ENCODE measurements around the gene FOXQ1.

Gene FOXQ1

DNA sequence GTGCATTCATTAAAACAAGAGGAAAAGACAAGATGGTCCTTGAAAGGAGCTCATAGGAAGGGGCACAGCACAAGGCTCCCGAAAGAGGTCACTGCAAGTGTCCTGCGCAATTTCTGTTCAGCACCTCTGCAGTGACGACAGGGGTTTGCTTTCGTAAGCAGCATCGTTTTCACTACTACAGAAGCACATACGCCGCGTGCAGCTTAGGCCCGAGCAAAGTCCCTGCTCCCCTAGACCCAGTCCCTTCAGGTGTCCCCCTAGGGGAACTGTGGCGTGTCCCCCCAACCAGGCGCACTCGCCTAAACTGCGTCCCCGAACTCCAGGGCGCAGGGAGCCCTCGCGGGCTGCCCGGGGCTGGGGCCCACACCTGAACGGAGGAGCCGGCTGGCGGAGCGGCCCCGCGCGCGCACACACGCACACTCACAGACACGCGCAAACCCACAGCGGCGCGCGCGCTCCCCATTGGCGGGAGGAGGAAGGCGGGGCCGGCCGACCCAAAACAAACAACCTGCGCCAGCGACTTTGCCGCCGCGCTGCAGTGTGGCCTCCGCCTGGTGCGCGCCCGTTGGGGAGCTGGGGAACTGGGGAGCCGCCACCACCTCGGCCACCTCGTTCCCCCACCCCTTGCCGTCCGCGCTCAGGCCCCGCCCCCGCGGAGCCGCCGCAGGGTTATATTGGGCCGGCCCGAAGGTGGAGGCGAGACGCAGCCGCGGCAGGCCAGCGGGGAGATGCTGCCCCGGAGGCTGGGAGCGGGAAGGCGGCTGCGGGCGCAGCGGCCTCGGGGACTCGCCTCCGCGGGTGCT is at the start of gene FOXQ1:
FOXQ1 (plus strand) TSS at position 699 of the 803 bp plus-strand sequence. CDS start 607 bp downstream, outside the sequence.
- Histone ChIP-seq H3K27me3 (replicated peaks; ENCODE audit: control insufficient read depth, insufficient read depth, low read length) (peaks cover 42% of the 10 kb centered on the region), H3K4me1 (ENCODE audit: control insufficient read depth, insufficient read depth, low read length) (peaks cover 9% of the 10 kb centered on the region), H3K9me3 (ENCODE audit: control insufficient read depth, low read length) (peaks cover under 1% of the 10 kb centered on the region), H3K4me3 (ENCODE audit: low read length) (peak within 1 kb of the TSS; percentile 81), H3K9ac (ENCODE audit: low read length) (no peak within 1 kb of the TSS), H3K36me3 (ENCODE audit: control insufficient read depth, insufficient read depth, low read length, severe bottlenecking) (no peaks in the 10 kb centered on the region)
- DNase-seq (ENCODE audit: low read depth): peak; percentile 62

DNA sequence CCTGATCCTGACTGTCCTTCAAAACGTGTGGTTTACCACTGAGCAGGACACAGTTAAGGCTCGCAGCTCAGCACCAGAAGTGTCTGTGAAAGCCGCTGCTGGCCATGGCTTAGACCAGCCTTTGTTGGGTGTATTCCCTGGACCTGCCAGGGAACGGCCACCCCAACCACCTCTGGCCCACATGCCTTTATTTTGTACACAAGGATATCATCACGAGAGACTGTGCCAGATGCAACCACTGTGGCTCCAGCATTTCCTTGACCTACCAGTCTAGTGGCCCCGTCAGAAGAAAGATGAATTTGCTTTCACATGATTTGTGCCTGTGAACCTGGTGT is 49.2 kb upstream of the FOXQ1 start:
- Histone ChIP-seq H3K4me3 (ENCODE audit: low read length) (no peak overlapping the region), H3K4me1 (ENCODE audit: control insufficient read depth, insufficient read depth, low read length) (no peaks in the 10 kb centered on the region), H3K9ac (ENCODE audit: low read length) (no peak overlapping the region), H3K36me3 (ENCODE audit: control insufficient read depth, insufficient read depth, low read length, severe bottlenecking) (no peaks in the 10 kb centered on the region), H3K9me3 (ENCODE audit: control insufficient read depth, low read length) (no peaks in the 10 kb centered on the region), H3K27me3 (replicated peaks; ENCODE audit: control insufficient read depth, insufficient read depth, low read length) (peaks cover 3% of the 10 kb centered on the region)
- no peak for DNase-seq (ENCODE audit: low read depth)

- H3K36me3 ChIP-seq (ENCODE audit: control insufficient read depth, insufficient read depth, low read length, severe bottlenecking): no peaks in the 10 kb centered on the region
- peak; percentile 48 for DNase-seq (ENCODE audit: low read depth)
- no peak overlapping the region for H3K9ac ChIP-seq (ENCODE audit: low read length)
- no peaks in the 10 kb centered on the region for H3K4me1 ChIP-seq (ENCODE audit: control insufficient read depth, insufficient read depth, low read length)
- H3K9me3 ChIP-seq (ENCODE audit: control insufficient read depth, low read length): no peaks in the 10 kb centered on the region
- H3K4me3 ChIP-seq (ENCODE audit: low read length): no peak overlapping the region
- peaks cover 3% of the 10 kb centered on the region for H3K27me3 ChIP-seq (replicated peaks; ENCODE audit: control insufficient read depth, insufficient read depth, low read length)
These were observed 48.7 kb upstream of the FOXQ1 start for GRCh38 chr6:1263039-1263849.

GRCh38 chr6:1263850-1264377 is 48.0 kb upstream of the FOXQ1 start:
- H3K4me1 ChIP-seq (ENCODE audit: control insufficient read depth, insufficient read depth, low read length): no peaks in the 10 kb centered on the region
- no peak for DNase-seq (ENCODE audit: low read depth)

GRCh38 chr6:1264619-1265445 is 47.1 kb upstream of the FOXQ1 start:
- no peaks in the 10 kb centered on the region for H3K4me1 ChIP-seq (ENCODE audit: control insufficient read depth, insufficient read depth, low read length)
- no peak overlapping the region for H3K9ac ChIP-seq (ENCODE audit: low read length)
- DNase-seq (ENCODE audit: low read depth): no peak
- H3K9me3 ChIP-seq (ENCODE audit: control insufficient read depth, low read length): no peaks in the 10 kb centered on the region
- no peaks in the 10 kb centered on the region for H3K36me3 ChIP-seq (ENCODE audit: control insufficient read depth, insufficient read depth, low read length, severe bottlenecking)
- peaks cover 3% of the 10 kb centered on the region for H3K27me3 ChIP-seq (replicated peaks; ENCODE audit: control insufficient read depth, insufficient read depth, low read length)
- no peak overlapping the region for H3K4me3 ChIP-seq (ENCODE audit: low read length)

More at GRCh38 chr6:1263850-1264377, 48.0 kb upstream of the FOXQ1 start:
- Histone ChIP-seq H3K9me3 (ENCODE audit: control insufficient read depth, low read length) (no peaks in the 10 kb centered on the region), H3K9ac (ENCODE audit: low read length) (no peak overlapping the region), H3K36me3 (ENCODE audit: control insufficient read depth, insufficient read depth, low read length, severe bottlenecking) (no peaks in the 10 kb centered on the region), H3K4me3 (ENCODE audit: low read length) (no peak overlapping the region), H3K27me3 (replicated peaks; ENCODE audit: control insufficient read depth, insufficient read depth, low read length) (peaks cover 3% of the 10 kb centered on the region)

GRCh38 chr6:1266686-1267056 is 45.2 kb upstream of the FOXQ1 start:
- Histone ChIP-seq H3K27me3 (replicated peaks; ENCODE audit: control insufficient read depth, insufficient read depth, low read length) (peaks cover 3% of the 10 kb centered on the region), H3K36me3 (ENCODE audit: control insufficient read depth, insufficient read depth, low read length, severe bottlenecking) (no peaks in the 10 kb centered on the region)

GRCh38 chr6:1267057-1267732 is 44.7 kb upstream of the FOXQ1 start:
- Histone ChIP-seq H3K36me3 (ENCODE audit: control insufficient read depth, insufficient read depth, low read length, severe bottlenecking) (no peaks in the 10 kb centered on the region), H3K4me3 (ENCODE audit: low read length) (no peak overlapping the region)
- peak; percentile 47 for DNase-seq (ENCODE audit: low read depth)

More at GRCh38 chr6:1266686-1267056, 45.2 kb upstream of the FOXQ1 start:
- DNase-seq (ENCODE audit: low read depth): no peak
- Histone ChIP-seq H3K9ac (ENCODE audit: low read length) (no peak overlapping the region), H3K9me3 (ENCODE audit: control insufficient read depth, low read length) (no peaks in the 10 kb centered on the region), H3K4me3 (ENCODE audit: low read length) (no peak overlapping the region), H3K4me1 (ENCODE audit: control insufficient read depth, insufficient read depth, low read length) (no peaks in the 10 kb centered on the region)

DNA sequence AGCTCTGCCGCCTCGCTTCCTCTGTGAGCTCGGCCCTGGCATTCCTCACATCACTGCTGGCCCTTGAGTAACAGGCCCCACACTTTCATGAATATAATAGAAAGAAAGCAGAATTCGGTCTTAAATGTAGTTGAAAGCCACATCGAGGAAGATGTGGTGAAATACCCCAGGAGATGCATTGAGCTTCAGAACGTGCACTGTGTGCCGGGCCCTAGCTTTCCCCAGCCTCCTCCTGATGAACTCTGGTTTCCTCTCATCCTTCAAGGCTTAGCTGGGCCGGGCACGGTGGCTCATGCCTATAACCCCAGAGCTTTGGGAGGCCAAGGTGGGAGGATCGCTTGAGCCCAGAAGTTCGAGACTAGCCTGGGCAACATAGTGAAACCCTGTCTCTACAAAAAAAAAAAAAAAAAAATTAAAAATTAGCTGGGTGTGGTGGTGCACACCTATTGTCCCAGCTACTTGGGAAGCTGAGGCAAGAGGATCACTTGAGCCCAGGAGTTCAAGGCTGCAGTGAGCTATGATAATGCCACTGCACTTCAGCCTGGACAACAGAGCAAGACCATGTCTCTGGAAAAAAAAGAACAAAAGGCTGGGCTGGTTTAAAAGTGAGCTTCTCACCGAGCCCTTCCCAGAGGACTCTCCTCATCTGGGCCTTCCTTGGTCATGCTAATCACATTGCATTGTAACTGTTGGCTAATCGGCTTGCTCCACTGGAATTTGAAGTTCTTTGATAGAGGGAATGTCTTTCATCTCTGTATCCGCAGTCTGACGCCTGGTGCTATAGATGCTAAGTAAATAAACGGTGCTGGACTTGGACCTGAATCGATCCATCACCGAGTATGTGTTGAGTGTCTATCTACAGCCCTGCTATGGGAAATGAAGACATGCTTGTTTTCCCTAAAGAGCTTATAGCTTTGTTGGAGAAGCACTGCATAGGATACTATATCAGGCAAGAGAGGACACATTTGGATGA is 43.8 kb upstream of the FOXQ1 start:
- no peaks in the 10 kb centered on the region for H3K36me3 ChIP-seq (ENCODE audit: control insufficient read depth, insufficient read depth, low read length, severe bottlenecking)
- H3K4me3 ChIP-seq (ENCODE audit: low read length): no peak overlapping the region
- no peak for DNase-seq (ENCODE audit: low read depth)
- H3K4me1 ChIP-seq (ENCODE audit: control insufficient read depth, insufficient read depth, low read length): no peaks in the 10 kb centered on the region
- H3K9me3 ChIP-seq (ENCODE audit: control insufficient read depth, low read length): no peaks in the 10 kb centered on the region
- H3K9ac ChIP-seq (ENCODE audit: low read length): no peak overlapping the region
- peaks cover 3% of the 10 kb centered on the region for H3K27me3 ChIP-seq (replicated peaks; ENCODE audit: control insufficient read depth, insufficient read depth, low read length)

More at GRCh38 chr6:1267057-1267732, 44.7 kb upstream of the FOXQ1 start:
- Histone ChIP-seq H3K4me1 (ENCODE audit: control insufficient read depth, insufficient read depth, low read length) (no peaks in the 10 kb centered on the region), H3K9me3 (ENCODE audit: control insufficient read depth, low read length) (no peaks in the 10 kb centered on the region), H3K27me3 (replicated peaks; ENCODE audit: control insufficient read depth, insufficient read depth, low read length) (peaks cover 3% of the 10 kb centered on the region), H3K9ac (ENCODE audit: low read length) (no peak overlapping the region)

DNA sequence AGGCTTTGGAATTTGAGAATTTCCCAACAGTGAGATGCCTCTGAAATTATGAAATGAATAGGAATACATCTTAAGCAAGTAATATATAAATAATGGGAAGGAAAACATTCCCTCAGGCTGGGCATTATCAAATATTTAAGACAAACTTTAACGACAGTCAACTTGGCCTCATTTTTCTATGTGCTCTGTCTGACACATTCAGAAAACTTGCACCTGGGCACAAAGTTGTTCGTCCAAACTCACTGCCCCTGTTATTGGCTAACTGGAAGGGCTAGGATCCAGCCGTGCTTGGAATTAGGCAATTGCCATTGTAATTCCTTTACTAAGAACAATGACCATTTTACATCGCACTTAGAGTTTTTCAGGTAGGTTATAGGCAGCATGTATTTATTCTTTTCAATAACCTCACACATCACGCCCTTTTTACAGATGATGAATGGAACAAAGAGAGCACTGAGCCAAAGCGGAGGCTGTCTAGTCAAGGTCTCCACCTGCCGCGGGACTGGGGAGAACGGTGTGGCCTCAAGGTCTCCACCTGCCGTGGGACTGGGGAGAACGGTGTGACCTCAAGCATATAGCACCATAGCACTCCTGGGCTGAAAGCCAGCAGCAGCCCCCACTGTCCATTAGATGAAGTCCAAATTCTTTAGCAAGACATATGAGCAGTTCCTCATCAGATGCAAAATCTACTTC is 40.7 kb upstream of the FOXQ1 start:
- no peaks in the 10 kb centered on the region for H3K4me1 ChIP-seq (ENCODE audit: control insufficient read depth, insufficient read depth, low read length)
- H3K9ac ChIP-seq (ENCODE audit: low read length): no peak overlapping the region
- DNase-seq (ENCODE audit: low read depth): peak; percentile 42
- H3K4me3 ChIP-seq (ENCODE audit: low read length): no peak overlapping the region
- no peaks in the 10 kb centered on the region for H3K27me3 ChIP-seq (replicated peaks; ENCODE audit: control insufficient read depth, insufficient read depth, low read length)
- no peaks in the 10 kb centered on the region for H3K36me3 ChIP-seq (ENCODE audit: control insufficient read depth, insufficient read depth, low read length, severe bottlenecking)
- H3K9me3 ChIP-seq (ENCODE audit: control insufficient read depth, low read length): no peaks in the 10 kb centered on the region
